ENCODE measurements around the gene USP25. TPM values are rescaled to one million over a fixed set of nuclear protein-coding genes. Genes with fewer than 3 reads are reported as not detected.

Gene USP25
- total RNA-seq, 1 experiment from 2014 or later: 42.0 TPM

DNA sequence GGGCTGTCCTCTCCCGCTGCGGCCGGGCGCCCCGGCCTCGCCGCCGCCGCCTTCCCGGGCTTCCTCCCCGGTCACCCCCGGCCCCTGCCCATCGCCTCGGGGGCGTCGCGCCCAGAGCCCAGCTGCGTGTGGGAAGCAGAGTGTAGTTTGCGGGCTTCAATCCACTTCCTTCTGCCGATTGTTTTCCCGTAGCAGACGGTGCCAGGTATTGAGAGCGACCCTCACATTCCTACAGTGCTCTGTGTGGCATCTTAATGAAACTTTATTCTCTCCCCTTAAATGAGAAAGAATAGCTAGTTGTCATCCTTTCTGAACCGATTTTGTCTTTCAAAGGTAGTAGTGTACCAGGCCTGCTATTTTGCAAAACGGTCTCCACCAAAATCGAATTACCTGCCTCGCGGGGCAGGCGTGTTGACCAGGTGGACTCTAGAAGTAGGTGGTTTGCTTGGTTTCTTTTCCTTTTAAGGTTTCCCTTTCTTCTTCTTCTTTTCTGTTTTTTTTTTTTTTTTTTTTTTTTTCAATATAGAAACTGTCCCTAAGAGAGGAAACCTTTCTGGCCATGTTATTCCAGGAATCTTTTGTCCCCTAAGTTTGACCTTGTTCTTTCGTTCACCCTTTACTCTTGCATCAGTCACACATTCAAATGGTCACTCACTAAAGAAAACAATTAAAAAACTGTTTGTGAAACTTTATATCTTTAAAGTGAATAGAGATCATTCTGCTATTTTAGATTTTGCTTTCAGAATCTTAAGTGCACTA lies 881 bp downstream of the USP25 start:
- peak overlapping the region; percentile 95 for H3K4me3 Mint-ChIP-seq
- peak overlapping the region; percentile 98 for H3K27ac Mint-ChIP-seq
- H3K9me3 Mint-ChIP-seq: no peaks in the 10 kb centered on the region
- ATAC-seq: 0 out of 2 replicates have a peak, but pooled peaks have one; percentile 1
- TF ChIP-seq, protein P1, sequence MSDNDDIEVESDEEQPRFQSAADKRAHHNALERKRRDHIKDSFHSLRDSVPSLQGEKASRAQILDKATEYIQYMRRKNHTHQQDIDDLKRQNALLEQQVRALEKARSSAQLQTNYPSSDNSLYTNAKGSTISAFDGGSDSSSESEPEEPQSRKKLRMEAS (CRISPR knock-in tag; IDR thresholded peaks at IDR 0.05): peak; percentile 29; the same call in 1 of the 2 replicates
- TF ChIP-seq E2F4 (CRISPR knock-in tag; IDR thresholded peaks at IDR 0.05; ENCODE audit: borderline replicate concordance, low read depth): no peak
- no peaks in the 10 kb centered on the region for H3K36me3 Mint-ChIP-seq
- POLR2A ChIA-PET: interaction anchor here (1.0 kb wide), 1 partner anchor 22 kb away, joined by 3 read pairs; no protein-coding TSS in a partner anchor
- H3K4me1 Mint-ChIP-seq: peaks cover 36% of the 10 kb centered on the region
- H3K27me3 Mint-ChIP-seq (ENCODE audit: low read depth): no peaks in the 10 kb centered on the region
- CTCF ChIA-PET: interaction anchor here (0.6 to 1.0 kb wide), 3 partner anchors 18 to 22 kb away, joined by 3 to 6 read pairs (median 3); no protein-coding TSS in a partner anchor
- DNase-seq (ENCODE audit: low spot score): no peak

DNA sequence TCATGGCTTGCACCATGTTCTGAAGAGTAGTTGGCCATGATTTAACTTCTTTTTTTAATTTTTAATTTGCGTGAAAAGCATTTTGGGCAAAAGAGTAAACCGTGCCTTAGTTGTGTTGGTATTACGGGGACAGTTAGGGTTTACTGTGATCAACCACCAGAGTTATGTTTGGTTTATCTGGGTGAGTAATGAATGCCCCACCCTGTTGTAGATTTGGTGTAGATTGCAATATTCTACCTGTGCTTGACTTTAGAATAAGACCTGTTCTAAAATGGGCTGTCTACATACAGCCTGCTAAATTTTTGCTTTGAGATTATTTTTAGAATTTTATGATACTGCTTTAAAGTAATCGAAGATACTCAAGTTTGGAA lies 1.4 kb downstream of the USP25 start:
- ATAC-seq (no peak), DNase-seq (ENCODE audit: low spot score) (no peak)
- TF ChIP-seq JAZF1 (CRISPR knock-in tag; IDR thresholded peaks at IDR 0.05) (no peak), CBFB (CRISPR knock-in tag; IDR thresholded peaks at IDR 0.05; ENCODE audit: low read depth) (no peak), ZNF671 (CRISPR knock-in tag; IDR thresholded peaks at IDR 0.05) (no peak), ZBTB21 (CRISPR knock-in tag; IDR thresholded peaks at IDR 0.05; ENCODE audit: borderline replicate concordance) (no peak), ZNF423 (CRISPR knock-in tag; IDR thresholded peaks at IDR 0.05) (no peak), NFE2L1 (CRISPR knock-in tag; IDR thresholded peaks at IDR 0.05) (no peak), NFYB (CRISPR knock-in tag; conservative IDR thresholded peaks at IDR 0.05; ENCODE audit: low read depth) (no peak)
- peak overlapping the region; percentile 95 for H3K4me3 Mint-ChIP-seq
- H3K9me3 Mint-ChIP-seq: no peaks in the 10 kb centered on the region
- ChIA-PET POLR2A (no interaction called here), CTCF (interaction anchor here (1.0 kb wide), 2 partner anchors 18 to 22 kb away, joined by 3 read pairs; no protein-coding TSS in a partner anchor)
- H3K36me3 Mint-ChIP-seq: no peaks in the 10 kb centered on the region
- H3K4me1 Mint-ChIP-seq: peaks cover 41% of the 10 kb centered on the region
- H3K27ac Mint-ChIP-seq: peak overlapping the region; percentile 98; the same call in 1 of the 2 replicates
- no peaks in the 10 kb centered on the region for H3K27me3 Mint-ChIP-seq (ENCODE audit: low read depth)

DNA sequence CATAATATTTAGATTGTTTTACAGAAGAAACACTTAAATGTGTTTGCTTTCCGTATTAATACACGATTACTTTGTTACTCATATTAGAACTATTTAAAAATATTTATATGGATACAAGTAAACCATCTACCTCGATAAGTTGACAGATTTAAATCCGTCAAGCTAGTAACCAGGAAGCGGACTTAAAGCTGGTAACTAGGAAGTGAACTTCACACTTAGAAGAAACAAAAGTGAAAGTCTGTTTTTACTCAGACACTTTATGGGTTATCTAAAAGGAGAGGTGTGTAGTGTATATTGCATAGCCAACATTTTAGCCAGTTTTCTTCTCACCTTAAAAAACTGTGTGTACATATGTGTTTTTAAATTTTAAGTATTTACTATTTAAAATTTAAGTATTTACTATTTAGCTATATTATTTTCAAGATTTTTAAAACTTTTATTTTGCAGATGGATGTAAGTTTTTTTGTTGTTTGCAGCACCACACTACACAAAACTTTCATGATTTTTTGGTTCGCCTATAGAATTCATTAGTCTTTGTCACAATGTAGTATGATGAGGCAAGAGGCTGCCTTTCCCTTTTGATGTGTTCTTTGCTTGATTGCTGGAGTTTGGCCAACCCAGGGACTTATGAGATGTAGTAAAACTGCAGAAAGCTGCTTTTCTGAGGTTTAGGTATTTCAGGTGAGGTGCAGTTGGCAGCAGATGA lies 2.7 kb downstream of the USP25 start:
- ATAC-seq: no peak
- Mint-ChIP-seq H3K36me3 (peaks cover 2% of the 10 kb centered on the region), H3K4me1 (peaks cover 47% of the 10 kb centered on the region), H3K27me3 (ENCODE audit: low read depth) (no peaks in the 10 kb centered on the region), H3K27ac (no peak overlapping the region; the same call in 1 of the 2 replicates), H3K9me3 (peaks cover 2% of the 10 kb centered on the region), H3K4me3 (peak overlapping the region; percentile 95)
- no peak for DNase-seq (ENCODE audit: low spot score)
- ChIA-PET CTCF (no interaction called here), POLR2A (interaction anchor here (1.0 kb wide), 1 partner anchor 9 kb away, joined by 3 read pairs; no protein-coding TSS in a partner anchor)
- TF ChIP-seq, protein P2, sequence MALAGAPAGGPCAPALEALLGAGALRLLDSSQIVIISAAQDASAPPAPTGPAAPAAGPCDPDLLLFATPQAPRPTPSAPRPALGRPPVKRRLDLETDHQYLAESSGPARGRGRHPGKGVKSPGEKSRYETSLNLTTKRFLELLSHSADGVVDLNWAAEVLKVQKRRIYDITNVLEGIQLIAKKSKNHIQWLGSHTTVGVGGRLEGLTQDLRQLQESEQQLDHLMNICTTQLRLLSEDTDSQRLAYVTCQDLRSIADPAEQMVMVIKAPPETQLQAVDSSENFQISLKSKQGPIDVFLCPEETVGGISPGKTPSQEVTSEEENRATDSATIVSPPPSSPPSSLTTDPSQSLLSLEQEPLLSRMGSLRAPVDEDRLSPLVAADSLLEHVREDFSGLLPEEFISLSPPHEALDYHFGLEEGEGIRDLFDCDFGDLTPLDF (CRISPR knock-in tag; IDR thresholded peaks at IDR 0.05): no peak
- no peak for TF ChIP-seq USF1 (CRISPR knock-in tag; IDR thresholded peaks at IDR 0.05)
- TF ChIP-seq JUN (CRISPR knock-in tag; IDR thresholded peaks at IDR 0.05): no peak

DNA sequence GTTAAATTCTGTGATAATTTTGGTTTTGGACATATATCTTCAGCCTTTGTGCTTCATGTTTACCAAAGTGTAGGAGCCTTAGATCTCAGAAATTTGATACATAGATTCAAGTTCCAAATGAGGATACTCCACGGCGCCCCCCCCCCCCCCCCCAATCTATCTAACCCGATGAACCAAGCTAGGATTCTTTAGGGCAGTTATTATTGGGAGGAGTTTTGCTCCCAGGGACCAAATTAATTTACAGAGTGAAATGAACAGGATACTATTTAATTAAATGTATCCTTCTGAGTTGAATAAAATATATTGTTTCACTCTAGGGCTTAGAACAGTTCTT lies 3.2 kb downstream of the USP25 start:
- peak overlapping the region; percentile 39 for H3K4me3 Mint-ChIP-seq
- POLR2A ChIA-PET: interaction anchor here (1.0 kb wide), 1 partner anchor 9 kb away, joined by 3 read pairs; no protein-coding TSS in a partner anchor
- peaks cover 8% of the 10 kb centered on the region for H3K9me3 Mint-ChIP-seq
- no peak for DNase-seq (ENCODE audit: low spot score)
- no peak for ATAC-seq
- peaks cover 49% of the 10 kb centered on the region for H3K4me1 Mint-ChIP-seq
- H3K27me3 Mint-ChIP-seq (ENCODE audit: low read depth): no peaks in the 10 kb centered on the region
- peaks cover 8% of the 10 kb centered on the region for H3K36me3 Mint-ChIP-seq
- no peak overlapping the region; the same call in 1 of the 2 replicates for H3K27ac Mint-ChIP-seq
- CTCF ChIA-PET: no interaction called here
- no peak for TF ChIP-seq TEAD1 (CRISPR knock-in tag; IDR thresholded peaks at IDR 0.05)
- no peak for TF ChIP-seq OVOL2 (CRISPR knock-in tag; IDR thresholded peaks at IDR 0.05; ENCODE audit: borderline replicate concordance)
- TF ChIP-seq, protein P3, sequence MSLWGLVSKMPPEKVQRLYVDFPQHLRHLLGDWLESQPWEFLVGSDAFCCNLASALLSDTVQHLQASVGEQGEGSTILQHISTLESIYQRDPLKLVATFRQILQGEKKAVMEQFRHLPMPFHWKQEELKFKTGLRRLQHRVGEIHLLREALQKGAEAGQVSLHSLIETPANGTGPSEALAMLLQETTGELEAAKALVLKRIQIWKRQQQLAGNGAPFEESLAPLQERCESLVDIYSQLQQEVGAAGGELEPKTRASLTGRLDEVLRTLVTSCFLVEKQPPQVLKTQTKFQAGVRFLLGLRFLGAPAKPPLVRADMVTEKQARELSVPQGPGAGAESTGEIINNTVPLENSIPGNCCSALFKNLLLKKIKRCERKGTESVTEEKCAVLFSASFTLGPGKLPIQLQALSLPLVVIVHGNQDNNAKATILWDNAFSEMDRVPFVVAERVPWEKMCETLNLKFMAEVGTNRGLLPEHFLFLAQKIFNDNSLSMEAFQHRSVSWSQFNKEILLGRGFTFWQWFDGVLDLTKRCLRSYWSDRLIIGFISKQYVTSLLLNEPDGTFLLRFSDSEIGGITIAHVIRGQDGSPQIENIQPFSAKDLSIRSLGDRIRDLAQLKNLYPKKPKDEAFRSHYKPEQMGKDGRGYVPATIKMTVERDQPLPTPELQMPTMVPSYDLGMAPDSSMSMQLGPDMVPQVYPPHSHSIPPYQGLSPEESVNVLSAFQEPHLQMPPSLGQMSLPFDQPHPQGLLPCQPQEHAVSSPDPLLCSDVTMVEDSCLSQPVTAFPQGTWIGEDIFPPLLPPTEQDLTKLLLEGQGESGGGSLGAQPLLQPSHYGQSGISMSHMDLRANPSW (CRISPR knock-in tag; conservative IDR thresholded peaks at IDR 0.05; ENCODE audit: low read depth): no peak
- no peak for TF ChIP-seq AFF4 (CRISPR knock-in tag; IDR thresholded peaks at IDR 0.05; ENCODE audit: borderline replicate concordance)
- TF ChIP-seq NR2C2 (CRISPR knock-in tag; IDR thresholded peaks at IDR 0.05): no peak
